ENCODE results near the gene NDUFA8.

The NDUFA8 gene

DNA sequence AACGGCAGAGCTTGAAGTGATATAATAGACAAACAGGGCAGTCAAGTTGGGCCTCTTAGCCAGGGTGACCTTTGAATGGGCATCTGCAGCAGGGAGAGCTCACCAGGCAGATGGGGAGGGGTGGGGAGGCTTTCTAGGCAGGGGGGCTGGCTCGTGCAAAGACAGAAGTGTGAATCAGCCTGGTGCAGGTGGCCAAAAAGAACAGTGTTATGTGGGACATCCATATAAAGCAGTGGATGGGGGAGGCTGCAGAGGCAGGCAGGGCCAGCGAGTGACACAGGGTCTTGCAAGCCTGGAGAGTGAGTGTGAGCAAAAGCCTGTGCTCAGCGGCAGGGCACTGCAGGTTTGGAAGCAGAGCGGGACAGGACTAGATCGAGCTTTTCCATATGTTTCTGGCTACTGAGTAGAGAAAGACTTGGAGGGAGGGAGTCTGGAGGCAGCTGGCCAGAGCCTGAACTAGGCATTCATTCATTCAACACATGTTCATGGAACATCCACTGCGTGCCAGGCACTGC lies 52.2 kb downstream of the NDUFA8 start:
- H3K27me3 ChIP-seq (ENCODE audit: control insufficient read depth in 1 of 2, insufficient read depth in 2 of 2, low read length in 2 of 2), result no peaks in the 10 kb centered on the region
- no peak overlapping the region for H3K9ac ChIP-seq (ENCODE audit: low read length)
- H3K36me3 ChIP-seq (ENCODE audit: insufficient read depth, low read length), result no peaks in the 10 kb centered on the region
- peak overlapping the region; percentile 56 for H3K27ac ChIP-seq (ENCODE audit: low read depth, low read length)
- peaks cover 28% of the 10 kb centered on the region for H3K4me1 ChIP-seq (ENCODE audit: insufficient read depth, low read length)
- peak overlapping the region in 1 of 2 donors; percentile 2 for H3K4me3 ChIP-seq (ENCODE audit: low read depth in 1 of 2, low read length in 2 of 2)
- H3K9me3 ChIP-seq (ENCODE audit: low read length), result peaks cover 6% of the 10 kb centered on the region

DNA sequence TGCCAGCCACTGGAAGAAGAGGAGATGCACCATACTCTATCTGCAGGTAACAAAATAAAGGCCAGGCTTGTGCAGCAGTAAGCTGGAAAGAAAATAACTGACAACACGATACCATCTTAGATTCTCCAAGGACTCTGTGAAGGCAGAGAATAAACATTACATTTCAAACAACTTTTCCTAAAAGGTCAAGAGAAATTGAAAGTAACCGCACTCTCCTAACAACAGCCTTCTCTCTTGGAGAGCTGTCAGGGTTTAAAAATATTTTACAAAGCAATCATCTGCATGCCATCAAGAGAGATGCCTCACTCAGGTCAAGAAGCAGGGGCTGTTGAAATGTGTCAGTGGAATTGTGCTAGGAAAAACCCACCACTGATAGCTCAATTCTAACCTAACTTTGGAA lies 53.0 kb downstream of the NDUFA8 start:
- peak overlapping the region; percentile 56 for H3K27ac ChIP-seq (ENCODE audit: low read depth, low read length)
- H3K9ac ChIP-seq (ENCODE audit: low read length), result peak overlapping the region; percentile 1
- no peaks in the 10 kb centered on the region for H3K27me3 ChIP-seq (ENCODE audit: control insufficient read depth in 1 of 2, insufficient read depth in 2 of 2, low read length in 2 of 2)
- peaks cover 28% of the 10 kb centered on the region for H3K4me1 ChIP-seq (ENCODE audit: insufficient read depth, low read length)
- no peak overlapping the region for H3K4me3 ChIP-seq (ENCODE audit: low read depth in 1 of 2, low read length in 2 of 2)
- peaks cover 6% of the 10 kb centered on the region for H3K9me3 ChIP-seq (ENCODE audit: low read length)
- no peaks in the 10 kb centered on the region for H3K36me3 ChIP-seq (ENCODE audit: insufficient read depth, low read length)

DNA sequence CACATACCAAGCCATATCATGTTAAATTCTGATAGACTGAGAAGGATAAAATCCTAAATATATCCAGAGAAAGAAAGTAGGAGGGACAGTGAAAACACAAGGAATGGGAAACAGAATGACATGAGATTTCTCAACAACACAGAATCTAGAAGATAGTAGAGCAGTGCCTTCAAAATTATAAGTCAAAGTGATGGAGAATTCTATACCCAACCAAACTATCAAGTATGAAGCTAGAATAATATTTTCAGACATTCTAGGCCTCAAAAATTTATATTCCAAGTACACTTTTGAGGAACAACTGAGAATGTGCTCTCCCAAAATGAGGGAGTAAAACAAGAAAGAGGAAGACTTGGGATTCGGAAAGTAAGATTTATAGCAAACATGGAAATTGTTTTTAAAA lies 55.6 kb downstream of the NDUFA8 start:
- H3K4me3 ChIP-seq (ENCODE audit: low read depth in 1 of 2, low read length in 2 of 2), result no peak overlapping the region
- H3K4me1 ChIP-seq (ENCODE audit: insufficient read depth, low read length), result peaks cover 32% of the 10 kb centered on the region
- no peaks in the 10 kb centered on the region for H3K36me3 ChIP-seq (ENCODE audit: insufficient read depth, low read length)
- peaks cover 6% of the 10 kb centered on the region for H3K9me3 ChIP-seq (ENCODE audit: low read length)
- no peak overlapping the region for H3K9ac ChIP-seq (ENCODE audit: low read length)
- no peaks in the 10 kb centered on the region for H3K27me3 ChIP-seq (ENCODE audit: control insufficient read depth in 1 of 2, insufficient read depth in 2 of 2, low read length in 2 of 2)
- H3K27ac ChIP-seq (ENCODE audit: low read depth, low read length), result no peak overlapping the region

DNA sequence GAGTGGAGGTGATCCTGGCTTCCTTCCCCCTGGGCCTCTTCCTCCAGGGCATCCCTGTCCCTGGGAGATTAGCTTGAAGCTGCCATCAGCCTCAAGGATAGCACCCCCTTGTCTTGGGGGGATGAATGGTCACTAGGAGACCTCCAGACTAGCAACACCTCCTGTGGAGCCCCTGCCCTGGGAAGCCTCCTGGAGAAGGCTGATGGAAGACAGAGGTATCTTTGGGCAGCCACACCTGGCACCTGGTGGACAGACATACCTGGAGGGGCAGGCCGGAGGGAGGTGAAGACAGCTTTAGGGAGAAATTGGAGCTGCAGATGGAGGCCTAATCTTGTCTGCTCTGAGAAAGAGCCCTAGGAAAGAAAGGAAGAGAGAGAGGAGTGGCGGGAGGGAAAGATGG lies 57.4 kb downstream of the NDUFA8 start:
- no peak overlapping the region for H3K27ac ChIP-seq (ENCODE audit: low read depth, low read length)
- peaks cover 6% of the 10 kb centered on the region for H3K9me3 ChIP-seq (ENCODE audit: low read length)
- no peaks in the 10 kb centered on the region for H3K27me3 ChIP-seq (ENCODE audit: control insufficient read depth in 1 of 2, insufficient read depth in 2 of 2, low read length in 2 of 2)
- no peak overlapping the region for H3K9ac ChIP-seq (ENCODE audit: low read length)
- H3K36me3 ChIP-seq (ENCODE audit: insufficient read depth, low read length), result no peaks in the 10 kb centered on the region
- no peak overlapping the region for H3K4me3 ChIP-seq (ENCODE audit: low read depth in 1 of 2, low read length in 2 of 2)
- H3K4me1 ChIP-seq (ENCODE audit: insufficient read depth, low read length), result peaks cover 15% of the 10 kb centered on the region

DNA sequence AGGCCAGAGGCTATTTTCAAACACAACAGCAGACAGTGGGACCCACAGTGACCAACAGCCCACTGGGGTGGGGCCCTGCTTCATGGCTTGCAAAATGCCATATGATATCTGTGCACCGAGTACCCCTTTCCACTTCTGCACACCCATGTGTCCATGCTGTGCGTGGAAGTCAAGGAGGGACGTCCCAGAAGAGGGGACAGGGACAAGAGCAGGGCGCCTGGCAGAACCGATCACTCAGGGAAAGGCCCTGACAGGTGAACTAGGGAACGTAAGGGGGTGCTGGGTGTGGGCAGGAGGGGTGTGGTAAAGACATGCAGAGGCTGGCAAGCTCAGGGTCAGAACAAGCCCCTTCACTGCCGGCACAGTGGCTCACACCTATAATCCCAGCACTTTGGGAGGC lies 58.8 kb downstream of the NDUFA8 start:
- peaks cover 6% of the 10 kb centered on the region for H3K9me3 ChIP-seq (ENCODE audit: low read length)
- no peak overlapping the region for H3K4me3 ChIP-seq (ENCODE audit: low read depth in 1 of 2, low read length in 2 of 2)
- H3K27ac ChIP-seq (ENCODE audit: low read depth, low read length), result no peak overlapping the region
- H3K4me1 ChIP-seq (ENCODE audit: insufficient read depth, low read length), result peaks cover 4% of the 10 kb centered on the region
- H3K36me3 ChIP-seq (ENCODE audit: insufficient read depth, low read length), result no peaks in the 10 kb centered on the region
- H3K9ac ChIP-seq (ENCODE audit: low read length), result no peak overlapping the region
- no peaks in the 10 kb centered on the region for H3K27me3 ChIP-seq (ENCODE audit: control insufficient read depth in 1 of 2, insufficient read depth in 2 of 2, low read length in 2 of 2)

DNA sequence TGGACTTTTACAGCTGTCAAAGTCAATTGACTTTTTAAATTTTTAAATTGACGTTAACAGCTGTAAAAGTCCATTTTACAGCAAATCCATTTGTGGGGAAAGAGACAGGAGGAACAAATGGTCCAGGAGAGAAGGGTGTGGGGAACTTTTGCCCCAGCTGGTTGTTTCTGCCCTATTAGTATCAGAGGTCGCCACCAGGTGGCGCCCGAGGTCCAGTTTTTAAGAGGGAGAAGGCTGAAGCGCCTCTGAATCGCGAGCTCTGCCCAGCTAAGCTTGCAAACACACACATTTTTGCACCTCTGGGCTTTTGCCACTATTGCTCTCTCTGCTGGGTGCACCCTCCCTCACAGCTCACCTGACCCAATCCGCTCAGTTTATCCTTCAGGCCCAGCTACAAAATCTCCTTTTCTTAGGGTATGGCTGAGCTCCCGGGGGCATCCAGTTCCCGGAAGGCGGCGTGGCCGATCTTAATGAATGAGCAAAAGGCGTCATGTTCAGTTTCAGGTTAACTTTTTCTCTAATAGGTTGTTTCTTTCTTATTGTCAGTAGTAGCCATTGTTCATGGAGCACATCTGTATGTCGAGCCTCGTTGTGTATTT lies 60.2 kb downstream of the NDUFA8 start:
- H3K27ac ChIP-seq (ENCODE audit: low read depth, low read length), result no peak overlapping the region
- no peaks in the 10 kb centered on the region for H3K27me3 ChIP-seq (ENCODE audit: control insufficient read depth in 1 of 2, insufficient read depth in 2 of 2, low read length in 2 of 2)
- peaks cover 6% of the 10 kb centered on the region for H3K9me3 ChIP-seq (ENCODE audit: low read length)
- H3K4me3 ChIP-seq (ENCODE audit: low read depth in 1 of 2, low read length in 2 of 2), result peak overlapping the region in 1 of 2 donors; percentile 26
- no peaks in the 10 kb centered on the region for H3K36me3 ChIP-seq (ENCODE audit: insufficient read depth, low read length)
- no peak overlapping the region for H3K9ac ChIP-seq (ENCODE audit: low read length)
- H3K4me1 ChIP-seq (ENCODE audit: insufficient read depth, low read length), result peaks cover 4% of the 10 kb centered on the region

DNA sequence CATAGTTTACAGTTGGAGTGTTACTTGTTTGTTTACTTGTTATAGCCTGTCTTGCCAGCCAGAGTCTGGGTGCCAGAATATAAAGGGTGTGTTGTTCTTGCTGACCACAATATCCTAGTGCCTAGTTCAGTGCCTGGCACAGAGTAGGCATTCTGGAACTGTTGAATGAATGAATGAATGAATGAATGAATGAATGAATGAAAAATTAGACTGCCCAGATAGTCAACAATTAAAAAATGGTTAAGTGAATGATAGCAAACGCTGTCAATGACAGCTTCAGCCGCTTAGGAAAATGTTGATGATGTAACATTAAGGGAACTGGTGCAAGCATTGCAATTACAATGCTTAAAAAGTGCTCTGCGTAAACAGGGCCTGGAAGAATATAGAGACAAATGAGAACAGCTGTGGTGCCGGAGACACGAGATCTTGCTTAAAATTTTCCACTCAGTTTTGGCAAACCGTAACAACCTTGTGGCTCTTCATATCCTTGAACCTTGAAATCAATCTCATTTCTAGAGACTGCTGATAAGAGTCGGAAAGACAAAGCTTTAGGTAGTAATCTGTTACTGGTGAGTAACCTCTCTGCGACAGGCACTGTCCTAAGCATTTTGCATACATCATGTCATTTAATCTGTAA lies 61.8 kb downstream of the NDUFA8 start:
- no peak overlapping the region for H3K9ac ChIP-seq (ENCODE audit: low read length)
- H3K4me3 ChIP-seq (ENCODE audit: low read depth in 1 of 2, low read length in 2 of 2), result no peak overlapping the region
- no peaks in the 10 kb centered on the region for H3K27me3 ChIP-seq (ENCODE audit: control insufficient read depth in 1 of 2, insufficient read depth in 2 of 2, low read length in 2 of 2)
- H3K27ac ChIP-seq (ENCODE audit: low read depth, low read length), result no peak overlapping the region
- H3K9me3 ChIP-seq (ENCODE audit: low read length), result no peaks in the 10 kb centered on the region
- H3K36me3 ChIP-seq (ENCODE audit: insufficient read depth, low read length), result no peaks in the 10 kb centered on the region
- peaks cover 4% of the 10 kb centered on the region for H3K4me1 ChIP-seq (ENCODE audit: insufficient read depth, low read length)

DNA sequence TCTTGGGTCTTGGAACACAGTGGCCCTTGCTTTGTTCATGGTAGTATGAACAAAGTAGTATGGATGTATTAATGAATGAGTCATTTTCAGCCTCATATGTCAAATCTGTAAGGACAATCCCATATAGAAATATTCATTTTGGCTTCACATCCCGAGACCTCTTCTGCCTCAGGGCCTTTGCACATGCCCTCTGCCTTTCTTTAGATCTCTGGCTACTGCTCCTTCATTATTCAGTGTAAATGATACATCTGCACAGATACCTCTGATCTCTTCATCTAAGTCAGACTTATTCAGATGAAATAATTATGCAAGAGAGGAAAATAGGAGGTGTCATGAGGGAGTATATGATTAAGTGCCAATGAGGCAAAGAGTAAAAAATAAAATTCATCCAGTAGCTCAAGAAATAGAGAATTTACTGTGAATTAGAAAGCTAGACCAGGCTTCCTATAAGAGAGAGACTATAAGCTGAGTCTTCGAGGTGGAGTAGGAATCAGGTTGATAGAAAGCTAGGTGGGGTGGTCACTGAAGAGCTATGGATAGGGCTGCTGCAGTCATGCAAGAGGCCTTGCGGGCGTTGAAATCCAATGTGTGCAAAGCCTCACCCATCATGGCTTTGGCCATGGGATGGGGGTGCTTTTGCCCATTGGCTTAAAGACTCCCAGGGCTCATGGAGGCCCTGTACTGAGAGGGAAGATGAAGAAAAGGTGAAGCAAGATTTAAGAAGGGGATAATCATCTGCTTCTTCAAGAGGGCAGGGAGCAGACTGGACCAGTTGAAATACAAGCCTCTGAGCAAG lies 62.8 kb downstream of the NDUFA8 start:
- Histone ChIP-seq H3K4me3 (ENCODE audit: low read depth in 1 of 2, low read length in 2 of 2) (no peak overlapping the region), H3K4me1 (ENCODE audit: insufficient read depth, low read length) (peaks cover 9% of the 10 kb centered on the region), H3K27me3 (ENCODE audit: control insufficient read depth in 1 of 2, insufficient read depth in 2 of 2, low read length in 2 of 2) (no peaks in the 10 kb centered on the region), H3K36me3 (ENCODE audit: insufficient read depth, low read length) (no peaks in the 10 kb centered on the region), H3K9ac (ENCODE audit: low read length) (no peak overlapping the region), H3K9me3 (ENCODE audit: low read length) (no peaks in the 10 kb centered on the region), H3K27ac (ENCODE audit: low read depth, low read length) (no peak overlapping the region)

DNA sequence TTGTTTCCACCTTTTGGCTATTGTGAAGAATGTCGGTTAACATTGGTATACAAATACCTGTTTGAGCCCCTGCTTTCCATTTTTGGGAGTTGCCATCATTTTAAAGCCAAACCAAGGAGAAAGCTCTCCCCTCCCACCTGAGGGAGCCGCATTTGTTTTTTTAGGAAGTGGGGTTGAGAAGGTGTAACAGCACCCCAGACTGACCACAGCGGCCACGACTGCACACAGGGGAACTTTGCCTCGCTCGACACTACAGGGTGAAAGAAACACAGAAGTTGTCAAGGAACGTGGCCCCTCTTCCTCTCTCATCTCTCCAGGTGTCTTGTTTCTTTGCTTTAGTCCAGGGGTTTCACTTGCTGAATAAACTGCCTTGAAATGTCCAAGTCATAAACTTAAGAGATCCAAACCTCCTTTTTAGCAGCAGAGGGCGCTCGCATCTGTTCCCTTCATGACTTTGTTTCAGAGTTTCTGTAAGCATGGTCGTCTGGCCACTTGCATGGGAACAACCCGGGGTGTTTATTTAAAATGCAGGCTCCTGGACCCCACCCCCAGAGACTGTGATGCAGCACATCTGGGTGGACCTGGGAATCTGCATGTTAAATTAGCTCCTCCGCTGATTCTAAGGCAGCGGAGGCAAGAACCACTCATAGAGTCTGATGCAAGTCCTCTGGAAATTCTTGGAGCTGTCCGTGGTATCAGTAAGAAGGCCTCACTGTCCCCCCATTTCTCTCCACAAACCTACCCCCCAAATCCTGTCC lies 64.4 kb downstream of the NDUFA8 start:
- no peaks in the 10 kb centered on the region for H3K9me3 ChIP-seq (ENCODE audit: low read length)
- H3K27ac ChIP-seq (ENCODE audit: low read depth, low read length), result no peak overlapping the region
- peaks cover 21% of the 10 kb centered on the region for H3K4me1 ChIP-seq (ENCODE audit: insufficient read depth, low read length)
- H3K9ac ChIP-seq (ENCODE audit: low read length), result no peak overlapping the region
- no peaks in the 10 kb centered on the region for H3K36me3 ChIP-seq (ENCODE audit: insufficient read depth, low read length)
- H3K4me3 ChIP-seq (ENCODE audit: low read depth in 1 of 2, low read length in 2 of 2), result no peak overlapping the region
- no peaks in the 10 kb centered on the region for H3K27me3 ChIP-seq (ENCODE audit: control insufficient read depth in 1 of 2, insufficient read depth in 2 of 2, low read length in 2 of 2)
